Measurements from ENCODE around the gene CBX7. TPM values are rescaled to one million over a fixed set of nuclear protein-coding genes. Genes with fewer than 3 reads are reported as not detected.

The CBX7 gene
- total RNA-seq, 2 donors from 2014 or later: 82.7 to 115 TPM

GRCh38 chr22:39184586-39185577, 32.4 kb upstream of the CBX7 start:
- 78% methylated on average over 23 of the region's 23 CpGs for WGBS

GRCh38 chr22:39183991-39184585, 31.6 kb upstream of the CBX7 start:
- TF ChIP-seq CTCF (IDR thresholded peaks at IDR 0.05) (no peak), POLR2A (IDR thresholded peaks at IDR 0.05) (no peak), POLR2AphosphoS5 (IDR thresholded peaks at IDR 0.05) (no peak)
- H3K36me3 ChIP-seq: no peaks in the 10 kb centered on the region
- no peaks in the 10 kb centered on the region for H3K9me3 ChIP-seq
- DNase-seq (ENCODE audit: low spot score): no peak
- WGBS: 78% methylated on average over 13 of the region's 13 CpGs
- intact Hi-C loops (cut with DNase I): no loop called here
- no peaks in the 10 kb centered on the region for H3K4me1 ChIP-seq (replicated peaks)
- H3K4me3 ChIP-seq: no peak overlapping the region
- no peaks in the 10 kb centered on the region for H3K27me3 ChIP-seq (replicated peaks; ENCODE audit: insufficient read depth)
- no peak overlapping the region for H3K27ac ChIP-seq

More at GRCh38 chr22:39184586-39185577, 32.4 kb upstream of the CBX7 start:
- H3K4me3 ChIP-seq: no peak overlapping the region
- no peaks in the 10 kb centered on the region for H3K4me1 ChIP-seq (replicated peaks)
- no peaks in the 10 kb centered on the region for H3K9me3 ChIP-seq
- intact Hi-C loops (cut with DNase I): no loop called here
- no peak for TF ChIP-seq CTCF (IDR thresholded peaks at IDR 0.05)
- no peak for TF ChIP-seq POLR2AphosphoS5 (IDR thresholded peaks at IDR 0.05)
- no peak for TF ChIP-seq POLR2A (IDR thresholded peaks at IDR 0.05)
- no peak overlapping the region for H3K27ac ChIP-seq
- H3K36me3 ChIP-seq: no peaks in the 10 kb centered on the region
- no peak for DNase-seq (ENCODE audit: low spot score)
- no peaks in the 10 kb centered on the region for H3K27me3 ChIP-seq (replicated peaks; ENCODE audit: insufficient read depth)

- WGBS: 93% methylated on average over 6 of the region's 6 CpGs
- intact Hi-C loops (cut with DNase I): no loop called here
- Histone ChIP-seq H3K9me3 (no peaks in the 10 kb centered on the region), H3K27me3 (replicated peaks; ENCODE audit: insufficient read depth) (no peaks in the 10 kb centered on the region), H3K4me3 (no peak overlapping the region), H3K27ac (no peak overlapping the region), H3K4me1 (replicated peaks) (no peaks in the 10 kb centered on the region), H3K36me3 (no peaks in the 10 kb centered on the region)
- no peak for DNase-seq (ENCODE audit: low spot score)
- TF ChIP-seq POLR2AphosphoS5 (IDR thresholded peaks at IDR 0.05) (no peak), POLR2A (IDR thresholded peaks at IDR 0.05) (no peak), CTCF (IDR thresholded peaks at IDR 0.05) (no peak)
Observed at GRCh38 chr22:39182478-39183030, 30.1 kb upstream of the CBX7 start.

GRCh38 chr22:39181778-39182177, 29.3 kb upstream of the CBX7 start:
- H3K27ac ChIP-seq: no peak overlapping the region
- H3K4me3 ChIP-seq: no peak overlapping the region
- WGBS: 96% methylated on average over 5 of the region's 5 CpGs
- DNase-seq (ENCODE audit: low spot score): no peak
- no peaks in the 10 kb centered on the region for H3K27me3 ChIP-seq (replicated peaks; ENCODE audit: insufficient read depth)
- H3K4me1 ChIP-seq (replicated peaks): no peaks in the 10 kb centered on the region
- TF ChIP-seq POLR2A (IDR thresholded peaks at IDR 0.05): no peak
- no peaks in the 10 kb centered on the region for H3K9me3 ChIP-seq
- H3K36me3 ChIP-seq: no peaks in the 10 kb centered on the region
- intact Hi-C loops (cut with DNase I): no loop called here

GRCh38 chr22:39181356-39181755, 28.9 kb upstream of the CBX7 start:
- TF ChIP-seq POLR2AphosphoS5 (IDR thresholded peaks at IDR 0.05) (no peak), CTCF (IDR thresholded peaks at IDR 0.05) (no peak), POLR2A (IDR thresholded peaks at IDR 0.05) (no peak)
- Histone ChIP-seq H3K27ac (no peak overlapping the region), H3K4me3 (no peak overlapping the region), H3K27me3 (replicated peaks; ENCODE audit: insufficient read depth) (no peaks in the 10 kb centered on the region), H3K9me3 (no peaks in the 10 kb centered on the region), H3K4me1 (replicated peaks) (no peaks in the 10 kb centered on the region), H3K36me3 (no peaks in the 10 kb centered on the region)
- intact Hi-C loops (cut with DNase I): no loop called here
- no peak for DNase-seq (ENCODE audit: low spot score)
- WGBS: 97% methylated on average over 8 of the region's 8 CpGs
